ENCODE results near the gene LMF1.

GRCh38 chr16:873243-873661 is 97.5 kb downstream of the LMF1 start:
- TF ChIP-seq POLR2A (IDR thresholded peaks at IDR 0.05; ENCODE audit: low read depth, low read length) (no peak), SPI1 (IDR thresholded peaks at IDR 0.05; ENCODE audit: low read depth, low read length) (no peak), POLR2AphosphoS5 (IDR thresholded peaks at IDR 0.05; ENCODE audit: low read depth, low read length) (no peak)

All from GM12891 (cell line).